ENCODE data around the gene GNPDA1. TPM values are rescaled to one million over a fixed set of nuclear protein-coding genes. Genes with fewer than 3 reads are reported as not detected.

Gene GNPDA1
- total and polyA plus RNA-seq, 2 of the 4 experiments (the other 2 are of a cell fraction): 23.1 to 60.6 TPM

- ChIA-PET POLR2A (ENCODE audit: unreplicated experiment) (interaction anchor here (0.6 kb wide), 1 partner anchor 212 kb away, joined by 3 read pairs; no protein-coding TSS in a partner anchor), CTCF (no interaction called here)
- DNase-seq: no peak
- H2AK5ac ChIP-seq (ENCODE audit: low read depth, low read length): no peak overlapping the region
- H2BK20ac ChIP-seq (ENCODE audit: low read depth, low read length): no peak overlapping the region
- no peak overlapping the region for H3K18ac ChIP-seq (ENCODE audit: low read depth, low read length)
- no peak overlapping the region for H2BK5ac ChIP-seq (ENCODE audit: low read depth, low read length, poor library complexity, severe bottlenecking)
- no peak overlapping the region for H2BK15ac ChIP-seq (ENCODE audit: low read depth, low read length)
- no peaks in the 10 kb centered on the region; the same call in 1 of the 2 replicates for H3K9me3 ChIP-seq (ENCODE audit: control insufficient read depth, insufficient read depth, low read length)
- no peak overlapping the region for H4K91ac ChIP-seq (ENCODE audit: insufficient read depth, low read depth, low read length)
- peaks cover 3% of the 10 kb centered on the region; the same call in 1 of the 2 replicates for H3K27me3 ChIP-seq (ENCODE audit: control insufficient read depth, insufficient read depth, low read length)
- H3K14ac ChIP-seq (replicated peaks; ENCODE audit: low read depth, low read length): no peak overlapping the region
- no peak overlapping the region for H3K23ac ChIP-seq (ENCODE audit: low read depth, low read length)
- H3K56ac ChIP-seq (ENCODE audit: extremely low read depth, insufficient read depth, low read length): no peak overlapping the region
- no peaks in the 10 kb centered on the region for H3K79me1 ChIP-seq (ENCODE audit: low read depth in 1 of 2, low read length in 2 of 2)
- WGBS, 2 experiments (ENCODE audit: extremely low coverage in 2 of 2, insufficient read length in 1 of 2): no CpG with 5 or more reads among the region's 1 CpG
- H4K5ac ChIP-seq (ENCODE audit: low read depth, low read length): no peak overlapping the region
- intact Hi-C loops (cut with micrococcal nuclease) (no loop called here), dilution Hi-C loops (cut with HindIII; ENCODE audit: low sequenced_read_pairs, unreplicated experiment) (no loop called here), in situ Hi-C loops (cut with MboI; ENCODE audit: low sequenced_read_pairs) (no loop called here)
- BruUV-seq (replicated peaks): no TSS peak
- H3K4ac ChIP-seq (ENCODE audit: low read depth, low read length): no peak overlapping the region
- H2BK120ac ChIP-seq (ENCODE audit: low read depth, low read length): no peak overlapping the region
- H2AFZ ChIP-seq (replicated peaks; ENCODE audit: low read length, poor library complexity): no peak overlapping the region
- no peak overlapping the region for H3K9ac ChIP-seq (ENCODE audit: low read depth, low read length)
- peaks cover 3% of the 10 kb centered on the region; the same call in 1 of the 2 replicates for H3K4me1 ChIP-seq (ENCODE audit: control insufficient read depth, insufficient read depth, low read length)
- H3K4me2 ChIP-seq (ENCODE audit: low read depth, low read length): no peak overlapping the region
- H3K4me3 ChIP-seq (ENCODE audit: insufficient read depth, low read depth, low read length): no peak overlapping the region
- H2AK9ac ChIP-seq (replicated peaks; ENCODE audit: low read depth, low read length, poor library complexity): no peak overlapping the region
- no peak for ATAC-seq (ENCODE audit: low read depth)
- TF ChIP-seq, protein P1, sequence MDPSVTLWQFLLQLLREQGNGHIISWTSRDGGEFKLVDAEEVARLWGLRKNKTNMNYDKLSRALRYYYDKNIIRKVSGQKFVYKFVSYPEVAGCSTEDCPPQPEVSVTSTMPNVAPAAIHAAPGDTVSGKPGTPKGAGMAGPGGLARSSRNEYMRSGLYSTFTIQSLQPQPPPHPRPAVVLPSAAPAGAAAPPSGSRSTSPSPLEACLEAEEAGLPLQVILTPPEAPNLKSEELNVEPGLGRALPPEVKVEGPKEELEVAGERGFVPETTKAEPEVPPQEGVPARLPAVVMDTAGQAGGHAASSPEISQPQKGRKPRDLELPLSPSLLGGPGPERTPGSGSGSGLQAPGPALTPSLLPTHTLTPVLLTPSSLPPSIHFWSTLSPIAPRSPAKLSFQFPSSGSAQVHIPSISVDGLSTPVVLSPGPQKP (IDR thresholded peaks at IDR 0.05; ENCODE audit: borderline replicate concordance, low read depth, low read length): no peak
- TF ChIP-seq MXI1 (IDR thresholded peaks at IDR 0.05; ENCODE audit: borderline replicate concordance, low read depth, low read length) (no peak), NFE2L2 (IDR thresholded peaks at IDR 0.05; ENCODE audit: low read depth, low read length) (no peak), RAD21 (IDR thresholded peaks at IDR 0.05; ENCODE audit: low read length) (no peak), RFX5 (IDR thresholded peaks at IDR 0.05; ENCODE audit: low read depth, low read length) (no peak), MAZ (IDR thresholded peaks at IDR 0.05; ENCODE audit: borderline replicate concordance, low read depth, low read length) (no peak), SMC3 (IDR thresholded peaks at IDR 0.05; ENCODE audit: low read depth, low read length) (no peak)
- no peaks in the 10 kb centered on the region for H4K20me1 ChIP-seq (ENCODE audit: insufficient read depth, low read length)
- H4K8ac ChIP-seq (ENCODE audit: low read depth in 2 of 2, low read length in 2 of 2): no peak overlapping the region
- H3K27ac ChIP-seq (ENCODE audit: insufficient read depth, low read length): no peak overlapping the region
- peaks cover 5% of the 10 kb centered on the region; the same call in 1 of the 2 replicates for H3K9me1 ChIP-seq (ENCODE audit: insufficient read depth, low read length)
- no peaks in the 10 kb centered on the region for H3K36me3 ChIP-seq (ENCODE audit: control insufficient read depth, insufficient read depth, low read length)
These were observed 7.4 kb upstream of the GNPDA1 start for GRCh38 chr5:142020122-142020659.
